Melanocyte of skin (primary cell): ENCODE data around the gene RFESD. TPM values are rescaled to one million over a fixed set of nuclear protein-coding genes. Genes with fewer than 3 reads are reported as not detected.

Experiments used
- total RNA-seq, 2 donors: library from RNA; depleted of rRNA; stranded (reverse); fragments of >200 nt; gene quantifications; 2 replicates each; pipeline ENCODE4 v1.2.3, GENCODE V29; 2012

RFESD gene
- total RNA-seq = 1 to 10 TPM; 1.7 TPM

DNA sequence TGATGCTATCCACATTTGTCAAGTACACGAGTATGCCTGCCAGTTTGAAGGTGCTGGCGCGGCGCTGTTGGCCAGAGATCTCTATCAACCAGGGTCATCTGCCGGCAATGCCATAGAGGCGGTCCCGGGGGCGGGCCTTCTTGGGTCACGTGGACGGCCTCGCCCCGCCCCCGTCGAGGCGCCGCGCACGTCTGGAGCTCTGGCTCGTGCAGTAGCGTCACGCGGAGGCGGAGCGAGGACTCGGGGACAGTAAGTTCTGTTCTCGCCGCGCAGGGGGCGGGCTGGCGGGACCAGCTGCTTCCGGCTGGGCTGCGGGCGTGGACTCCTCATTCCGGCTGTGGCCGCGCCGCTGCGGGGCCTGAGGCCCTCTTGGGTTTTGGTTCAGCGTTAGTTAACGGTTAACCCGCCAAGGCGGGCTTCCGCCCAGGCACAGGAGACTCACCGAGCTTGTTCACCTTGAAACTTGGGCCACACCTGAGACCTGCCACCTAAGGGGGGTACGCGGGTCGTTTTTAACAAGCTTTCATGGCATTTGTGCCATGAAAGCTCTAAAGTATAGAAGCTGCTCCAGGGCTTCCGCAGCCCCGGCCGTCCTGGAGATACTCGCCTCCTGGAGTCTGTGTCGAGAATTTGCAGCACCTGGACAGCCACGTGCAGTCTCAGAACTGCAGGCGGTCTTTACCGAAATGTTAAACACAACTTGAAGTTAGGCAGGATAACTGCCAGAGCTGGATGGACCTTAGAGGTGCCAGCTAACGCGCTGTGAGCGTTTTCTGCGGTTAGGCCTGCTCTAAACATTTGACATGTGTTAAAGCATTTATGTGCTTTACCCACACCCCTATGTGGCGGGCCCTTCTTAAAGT is at the start of gene RFESD:
RFESD (plus strand) TSS at position 209 of the 863 bp plus-strand sequence. CDS start 5,495 bp downstream, outside the sequence.

GRCh38 chr5:95620030-95620869 is 26.3 kb upstream of the RFESD start, which contains the start of gene GPR150:
Gene GPR150 (plus strand): TSS chr5:95620087. CDS start chr5:95620276, 189 bp downstream.

GRCh38 chr5:95682891-95683290 is 36.3 kb downstream of the RFESD start, which contains the start of gene SPATA9:
Gene SPATA9 (minus strand): TSS chr5:95682991. CDS start chr5:95682854, 137 bp downstream.

Other genes starting within 250 kb of the RFESD start
- 100 to 1,000 TPM; 106 to 112 TPM for gene SKIC3, start 91.8 kb upstream of the RFESD start, total RNA-seq
- 10 to 100 TPM in 1 of 2 donors, 1 to 10 TPM in 1; 4.5 to 10.3 TPM for gene ARSK, start 91.7 kb upstream of the RFESD start, total RNA-seq
- gene GPR150, start 26.7 kb upstream of the RFESD start, total RNA-seq = under 1 TPM; 0.34 to 0.67 TPM
- gene SPATA9, start 36.2 kb downstream of the RFESD start, total RNA-seq = not detected
- 10 to 100 TPM; 62.6 to 68.1 TPM for gene RHOBTB3, start 84.6 kb downstream of the RFESD start, total RNA-seq
- 10 to 100 TPM; 10.3 to 16.3 TPM for gene GLRX, start 175.9 kb downstream of the RFESD start, total RNA-seq